HG03521 (cell line): ENCODE data around the gene DNAH5.

Source experiments
- ATAC-seq: cut with Tn5 transposase; IDR thresholded peaks from one replicate; pipeline ENCODE4 v1.9.1; 2021; ENCODE audit warnings: mild to moderate bottlenecking, moderate library complexity; ENCODE audit not compliant: unreplicated experiment

Gene DNAH5

GRCh38 chr5:13739479-13739878, 205.0 kb downstream of the DNAH5 start:
- ATAC-seq, result no peak

GRCh38 chr5:13735691-13736090, 208.8 kb downstream of the DNAH5 start:
- no peak for ATAC-seq

GRCh38 chr5:13731121-13731628, 213.3 kb downstream of the DNAH5 start:
- ATAC-seq, result no peak

GRCh38 chr5:13708906-13709305, 235.6 kb downstream of the DNAH5 start:
- ATAC-seq, result no peak

GRCh38 chr5:13708432-13708831, 236.1 kb downstream of the DNAH5 start:
- no peak for ATAC-seq

- no peak for ATAC-seq
Measured at GRCh38 chr5:13704396-13704795, 240.1 kb downstream of the DNAH5 start.

GRCh38 chr5:13700626-13701025, 243.9 kb downstream of the DNAH5 start:
- no peak for ATAC-seq

- ATAC-seq, result no peak
Measured at GRCh38 chr5:13698885-13699284, 245.6 kb downstream of the DNAH5 start.

- ATAC-seq, result no peak
Measured at GRCh38 chr5:13695076-13695712, 249.3 kb downstream of the DNAH5 start.

- ATAC-seq, result no peak
Measured at GRCh38 chr5:13692172-13692571, 252.3 kb downstream of the DNAH5 start.

- no peak for ATAC-seq
Measured at GRCh38 chr5:13676531-13676930, 268.0 kb downstream of the DNAH5 start.

GRCh38 chr5:13674391-13674790, 270.1 kb downstream of the DNAH5 start:
- ATAC-seq, result no peak

- ATAC-seq, result no peak
Measured at GRCh38 chr5:13673511-13673910, 271.0 kb downstream of the DNAH5 start.

GRCh38 chr5:13664377-13664776, 280.1 kb downstream of the DNAH5 start:
- ATAC-seq, result no peak

- ATAC-seq, result no peak
Measured at GRCh38 chr5:13662626-13663025, 281.9 kb downstream of the DNAH5 start.

GRCh38 chr5:13661272-13661671, 283.2 kb downstream of the DNAH5 start:
- no peak for ATAC-seq

- ATAC-seq, result no peak
Measured at GRCh38 chr5:13660072-13660471, 284.4 kb downstream of the DNAH5 start.

- ATAC-seq, result no peak
Measured at GRCh38 chr5:13659391-13659790, 285.1 kb downstream of the DNAH5 start.

GRCh38 chr5:13658761-13659160, 285.7 kb downstream of the DNAH5 start:
- no peak for ATAC-seq

- no peak for ATAC-seq
Measured at GRCh38 chr5:13658152-13658551, 286.3 kb downstream of the DNAH5 start.

GRCh38 chr5:13653709-13654108, 290.8 kb downstream of the DNAH5 start:
- no peak for ATAC-seq

- ATAC-seq, result no peak
Measured at GRCh38 chr5:13649656-13650055, 294.8 kb downstream of the DNAH5 start.

- ATAC-seq, result no peak
Measured at GRCh38 chr5:13648822-13649221, 295.7 kb downstream of the DNAH5 start.
